ENCODE data around the gene HES4.
A peak's percentile ranks its signal among the peaks of the same experiment; 100 is the strongest.

The HES4 gene

GRCh38 chr1:965526-966134 is 34.3 kb downstream of the HES4 start:
- DNase-seq (ENCODE audit: low read depth), result no peak

- DNase-seq (ENCODE audit: low read depth), result no peak
These were observed 35.0 kb downstream of the HES4 start for GRCh38 chr1:964691-965525.

GRCh38 chr1:963746-964525 is 36.0 kb downstream of the HES4 start:
- no peak for DNase-seq (ENCODE audit: low read depth)

GRCh38 chr1:963301-963651 is 36.6 kb downstream of the HES4 start:
- DNase-seq (ENCODE audit: low read depth), result no peak

GRCh38 chr1:962381-963300 is 37.3 kb downstream of the HES4 start:
- DNase-seq (ENCODE audit: low read depth), result no peak

- DNase-seq (ENCODE audit: low read depth), result no peak
These were observed 38.7 kb downstream of the HES4 start for GRCh38 chr1:961132-961669.

GRCh38 chr1:960363-961131 is 39.4 kb downstream of the HES4 start, which contains the start of gene KLHL17:
TSS of gene KLHL17 (plus strand) at chr1:960584. CDS start at chr1:960694, 110 bp downstream.
- DNase-seq (ENCODE audit: low read depth), result no peak

- no peak for DNase-seq (ENCODE audit: low read depth)
These were observed 40.0 kb downstream of the HES4 start for GRCh38 chr1:959731-960362.

- DNase-seq (ENCODE audit: low read depth), result peak; percentile 61
These were observed 40.8 kb downstream of the HES4 start, which contains the start of gene NOC2L for GRCh38 chr1:958823-959730. TSS of gene NOC2L (minus strand) at chr1:959256. CDS start at chr1:959240, 16 bp downstream.

- DNase-seq (ENCODE audit: low read depth), result no peak
These were observed 43.3 kb downstream of the HES4 start for GRCh38 chr1:956636-957035.

GRCh38 chr1:955474-955873 is 44.4 kb downstream of the HES4 start:
- no peak for DNase-seq (ENCODE audit: low read depth)

- DNase-seq (ENCODE audit: low read depth), result no peak
These were observed 45.0 kb downstream of the HES4 start for GRCh38 chr1:954927-955326.

- no peak for DNase-seq (ENCODE audit: low read depth)
These were observed 46.2 kb downstream of the HES4 start for GRCh38 chr1:953524-954320.

GRCh38 chr1:952603-953002 is 47.3 kb downstream of the HES4 start:
- DNase-seq (ENCODE audit: low read depth), result no peak

GRCh38 chr1:952201-952600 is 47.7 kb downstream of the HES4 start:
- no peak for DNase-seq (ENCODE audit: low read depth)

GRCh38 chr1:951364-951763 is 48.5 kb downstream of the HES4 start:
- no peak for DNase-seq (ENCODE audit: low read depth)

- no peak for DNase-seq (ENCODE audit: low read depth)
These were observed 49.0 kb downstream of the HES4 start for GRCh38 chr1:950881-951280.

GRCh38 chr1:950268-950667 is 49.6 kb downstream of the HES4 start:
- no peak for DNase-seq (ENCODE audit: low read depth)
